Psoas muscle (tissue), 8 donors: Measurements from ENCODE around the gene SEC23A. TPM values are rescaled to one million over a fixed set of nuclear protein-coding genes. Genes with fewer than 3 reads are reported as not detected.

Source experiments
- ATAC-seq, 4 donors: fragments of 200-7000 bp; cut with Tn5 transposase; one replicate each; pipeline ENCODE4 v1.9.1; 2020; ENCODE audit warnings: moderate library complexity in 3 of 4, mild to moderate bottlenecking in 2 of 4
- DNase-seq, 2 donors: peaks; one replicate each; pipeline ENCODE4 v3.0.0-alpha.2; 2020
- H3K27ac ChIP-seq: fragments of 200-600 bp; one replicate; pipeline ENCODE4 v1.8.0; 2022
- H3K27me3 ChIP-seq, 3 donors: fragments of 200-600 bp in 1 of 3; one replicate each; pipeline versions ENCODE4 v1.6.1 to v1.8.0; 2013 to 2022; ENCODE audit warnings: low read length in 2 of 3, mild to moderate bottlenecking in 2 of 3, moderate library complexity in 1 of 3; ENCODE audit not compliant: insufficient read depth in 3 of 3
- H3K36me3 ChIP-seq, 2 donors: fragments of 200-600 bp in 1 of 2; one replicate each; pipeline versions ENCODE4 v1.6.1 to v1.8.0; 2013 to 2022; ENCODE audit warnings: low read depth in 1 of 2, mild to moderate bottlenecking in 1 of 2, moderate library complexity in 1 of 2; ENCODE audit not compliant: insufficient read depth in 1 of 2
- H3K4me1 ChIP-seq: fragments of 200-600 bp; one replicate; pipeline ENCODE4 v1.8.0; 2022
- H3K4me3 ChIP-seq: fragments of 200-600 bp; one replicate; pipeline ENCODE4 v1.8.0; 2022; ENCODE audit warnings: mild to moderate bottlenecking
- H3K9me3 ChIP-seq: fragments of 200-600 bp; one replicate; pipeline ENCODE4 v1.8.0; 2022
- WGBS, 3 donors: extraction: QIAGEN DNeasy Blood & Tissue Kit; methylation state at CpG; one replicate each; pipeline versions ENCODE4 v1.1.6 to v1.1.7; 2013; 5-methylcytosine and 5-hydroxymethylcytosine counted together
- intact Hi-C, 2 donors: fragments of 100-400 bp; cut with DNase I; formaldehyde crosslinking; loops; one replicate each; pipeline versions ENCODE4 v1.11.0 to v1.14.2; 2022
- polyA plus RNA-seq, 3 donors: library from polyadenylated mRNA; stranded (reverse); fragments of 200-250 nt; gene quantifications; one replicate each; pipeline ENCODE4 v1.2.3, GENCODE V29; 2013
- total RNA-seq, 4 donors: library from RNA; stranded (reverse); fragmentation: NEBNext Ultra II Directional in 2 of 4; extraction: Animal tissue kit (Norgen Biotek cat#: 25700) in 2 of 4; gene quantifications; one replicate each; pipeline versions ENCODE4 v1.2.1 to v1.2.4, GENCODE V29; 2021 to 2023
- TF ChIP-seq, protein P1 (sequence below): fragments of 200-600 bp; IDR thresholded peaks from one replicate; pipeline ENCODE4 v1.8.0; 2022; ENCODE audit warnings: antibody characterized with exemption
- donor health status: healthy with polysubstance abuse.
- donor health status: DM: no; HTN: no; CAD: no; lungs with moderate emphysema.
- donor health status: Bipolar disorder and iron deficiency.
- donor health status: healthy.
- donor health status: DM: yes; HTN: yes; CAD: no.
- donor health status: DM: no; HTN: no; CAD: no.
- donor health status: DM: no; HTN: no; CAD: no.
- donor health status: DM: yes; HTN: yes; CAD: no.

Gene SEC23A
- total and polyA plus RNA-seq, 7 donors, result 25.3 to 84.8 (median 70.7) TPM

DNA sequence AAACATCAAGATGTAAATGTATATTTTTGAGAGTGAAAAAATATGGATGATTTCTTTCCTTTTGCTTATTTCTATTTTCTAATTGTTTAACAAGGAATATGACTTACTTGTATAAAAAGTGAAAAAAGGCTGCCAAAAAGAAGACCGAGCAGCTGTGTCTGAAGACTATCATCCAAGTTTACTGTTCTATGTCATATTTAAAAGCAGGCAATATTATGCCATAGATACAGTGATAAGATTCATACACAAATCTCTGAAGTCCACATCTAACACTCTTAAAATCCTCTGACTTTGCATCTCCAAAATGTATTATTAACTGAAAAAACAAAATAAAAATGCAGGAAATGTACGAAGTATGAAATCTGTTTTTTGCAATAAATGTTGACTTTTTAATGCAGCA, 109.1 kb downstream of the SEC23A start:
- intact Hi-C loops, result no loop called here
- no peaks in the 10 kb centered on the region for H3K4me1 ChIP-seq
- no peak overlapping the region for H3K4me3 ChIP-seq
- H3K27ac ChIP-seq, result no peak overlapping the region
- H3K36me3 ChIP-seq, result no peaks in the 10 kb centered on the region
- DNase-seq, result no peak
- no peak for ATAC-seq
- WGBS, 3 donors, result 65 to 71% (median 70%) methylated on average over 2 of the region's 2 CpGs
- TF ChIP-seq, protein P1, sequence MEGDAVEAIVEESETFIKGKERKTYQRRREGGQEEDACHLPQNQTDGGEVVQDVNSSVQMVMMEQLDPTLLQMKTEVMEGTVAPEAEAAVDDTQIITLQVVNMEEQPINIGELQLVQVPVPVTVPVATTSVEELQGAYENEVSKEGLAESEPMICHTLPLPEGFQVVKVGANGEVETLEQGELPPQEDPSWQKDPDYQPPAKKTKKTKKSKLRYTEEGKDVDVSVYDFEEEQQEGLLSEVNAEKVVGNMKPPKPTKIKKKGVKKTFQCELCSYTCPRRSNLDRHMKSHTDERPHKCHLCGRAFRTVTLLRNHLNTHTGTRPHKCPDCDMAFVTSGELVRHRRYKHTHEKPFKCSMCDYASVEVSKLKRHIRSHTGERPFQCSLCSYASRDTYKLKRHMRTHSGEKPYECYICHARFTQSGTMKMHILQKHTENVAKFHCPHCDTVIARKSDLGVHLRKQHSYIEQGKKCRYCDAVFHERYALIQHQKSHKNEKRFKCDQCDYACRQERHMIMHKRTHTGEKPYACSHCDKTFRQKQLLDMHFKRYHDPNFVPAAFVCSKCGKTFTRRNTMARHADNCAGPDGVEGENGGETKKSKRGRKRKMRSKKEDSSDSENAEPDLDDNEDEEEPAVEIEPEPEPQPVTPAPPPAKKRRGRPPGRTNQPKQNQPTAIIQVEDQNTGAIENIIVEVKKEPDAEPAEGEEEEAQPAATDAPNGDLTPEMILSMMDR, result no peak
- H3K9me3 ChIP-seq, result no peaks in the 10 kb centered on the region
- H3K27me3 ChIP-seq, result no peaks in the 10 kb centered on the region

DNA sequence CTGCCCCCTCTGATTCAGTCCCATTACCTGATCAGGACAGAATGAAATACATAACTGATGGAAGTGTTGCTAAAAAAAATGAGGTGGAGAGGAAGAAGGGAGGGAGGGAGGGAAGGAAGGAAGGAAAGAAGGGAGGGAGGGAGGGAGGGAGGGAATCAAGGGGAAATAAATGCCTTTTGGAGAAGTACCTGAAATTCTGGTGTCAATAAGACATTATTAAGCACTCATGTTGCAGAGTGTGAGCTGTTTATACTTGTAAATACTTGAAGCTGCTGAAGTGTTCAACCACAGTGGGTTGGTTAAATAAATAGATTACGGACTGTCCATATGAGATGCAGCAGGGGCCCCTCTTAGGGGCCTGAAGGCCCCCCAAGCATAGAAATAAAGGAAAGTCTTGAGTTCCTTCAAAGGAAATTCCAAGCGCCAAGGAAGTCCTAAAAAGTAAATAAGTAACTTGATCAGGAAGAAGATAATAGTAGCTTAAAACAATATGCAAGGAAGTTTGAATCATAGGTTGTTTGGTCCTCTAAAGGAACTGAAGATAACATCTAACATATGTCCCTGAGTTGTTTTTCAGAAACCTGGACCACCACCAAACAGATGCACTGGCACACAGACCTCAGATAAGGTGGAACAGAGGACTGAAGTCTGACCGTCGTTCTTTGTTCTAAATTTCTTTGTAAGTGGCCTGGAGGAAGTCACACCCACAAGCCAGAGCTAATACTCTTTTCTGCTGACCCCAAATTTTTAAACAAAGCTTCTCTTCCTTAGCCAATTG, 110.8 kb downstream of the SEC23A start:
- Histone ChIP-seq H3K4me3 (no peak overlapping the region), H3K27ac (no peak overlapping the region), H3K36me3 (no peaks in the 10 kb centered on the region), H3K27me3 (no peaks in the 10 kb centered on the region), H3K9me3 (no peaks in the 10 kb centered on the region), H3K4me1 (no peaks in the 10 kb centered on the region)
- TF ChIP-seq, protein P1, result no peak
- WGBS, 3 donors, result 53 to 55% (median 54%) methylated on average over 4 of the region's 4 CpGs
- DNase-seq, result no peak
- no peak for ATAC-seq
- intact Hi-C loops, result no loop called here

DNA sequence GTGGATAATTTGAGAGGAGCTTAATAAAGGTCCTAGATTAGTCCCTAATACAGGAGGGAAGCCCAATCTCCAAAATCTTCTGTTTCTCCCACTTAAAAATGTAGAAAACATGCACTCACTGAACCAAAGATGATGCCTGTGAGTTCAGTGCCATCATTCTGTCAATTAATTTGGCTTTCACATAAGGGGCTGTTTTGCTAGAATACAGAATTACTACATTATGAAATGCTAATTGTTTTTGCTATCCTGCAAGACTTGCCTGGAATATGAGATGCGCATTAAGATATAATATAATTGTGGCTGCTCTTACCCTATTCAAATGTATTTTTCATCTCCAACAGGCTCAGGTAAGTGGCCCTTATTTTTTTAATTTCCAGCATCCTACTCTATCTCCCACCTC, 111.7 kb downstream of the SEC23A start:
- ATAC-seq (no peak), DNase-seq (no peak)
- TF ChIP-seq, protein P1, result no peak
- Histone ChIP-seq H3K27me3 (no peaks in the 10 kb centered on the region), H3K36me3 (no peaks in the 10 kb centered on the region), H3K4me1 (no peaks in the 10 kb centered on the region), H3K9me3 (no peaks in the 10 kb centered on the region), H3K27ac (no peak overlapping the region), H3K4me3 (no peak overlapping the region)
- intact Hi-C loops, result no loop called here
- 98 to 100% (median 100%) methylated on average over 1 of the region's 1 CpG for WGBS, 3 donors

DNA sequence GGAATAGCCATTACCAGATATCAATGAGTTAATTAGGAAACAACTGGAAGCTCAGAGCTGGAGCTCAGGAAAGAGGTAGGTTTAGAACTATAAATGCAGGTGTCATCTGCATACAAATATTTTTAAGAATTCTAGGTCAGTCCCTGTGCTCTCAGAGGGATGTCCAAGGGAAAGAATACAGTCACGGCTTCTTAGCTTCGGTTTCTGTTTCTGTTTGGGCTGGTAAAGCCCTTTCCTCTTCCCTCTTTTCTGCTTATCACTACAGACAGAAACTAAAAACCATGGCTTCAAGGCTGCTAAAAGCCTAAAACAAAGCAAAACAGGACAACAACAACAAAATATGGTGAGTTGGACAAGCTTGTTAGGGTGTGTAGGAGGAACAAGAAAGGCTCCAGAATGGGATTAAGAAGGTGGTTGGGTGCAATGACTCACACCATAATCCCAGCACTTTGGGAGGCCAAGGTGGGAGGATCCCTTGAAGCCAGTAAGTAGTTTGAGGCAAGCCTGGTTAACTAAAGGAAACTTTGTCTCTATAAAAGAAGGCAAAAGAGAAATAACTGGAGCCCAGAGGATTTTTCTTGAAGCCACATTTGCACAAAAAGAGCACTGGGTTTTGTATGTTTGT, 113.0 kb downstream of the SEC23A start:
- H3K4me3 ChIP-seq, result no peak overlapping the region
- no peak overlapping the region for H3K27ac ChIP-seq
- DNase-seq, result no peak
- no peaks in the 10 kb centered on the region for H3K9me3 ChIP-seq
- intact Hi-C loops, result no loop called here
- H3K36me3 ChIP-seq, result no peaks in the 10 kb centered on the region
- ATAC-seq, result no peak
- no peaks in the 10 kb centered on the region for H3K27me3 ChIP-seq
- H3K4me1 ChIP-seq, result no peaks in the 10 kb centered on the region
- 52 to 58% (median 56%) methylated on average over 2 of the region's 2 CpGs for WGBS, 3 donors
- TF ChIP-seq, protein P1, result no peak
